IMR-90 (cell line): ENCODE results near the gene IQSEC1.

Experiments used
- CTCF ChIP-seq: conservative IDR thresholded peaks from 2 replicates; pipeline ENCODE4 v1.5.1; 2012; ENCODE audit warnings: mild to moderate bottlenecking, low read depth, low read length, improper control_type of control experiment
- POLR2A ChIP-seq: IDR thresholded peaks from 2 replicates; pipeline ENCODE4 v1.6.1; 2012; ENCODE audit warnings: mild to moderate bottlenecking, low read depth, low read length
- RAD21 ChIP-seq: IDR thresholded peaks from 2 replicates; pipeline ENCODE4 v1.6.1; 2012; ENCODE audit warnings: low read length, improper control_type of control experiment

- no peak for TF ChIP-seq POLR2A
- no peak for TF ChIP-seq CTCF
- TF ChIP-seq RAD21: no peak
These were observed 60.1 kb downstream of the IQSEC1 start for GRCh38 chr3:13013151-13013561.
